Subcutaneous adipose tissue (tissue), 4 donors: ENCODE results near the gene PTPRH. TPM values are rescaled to one million over a fixed set of nuclear protein-coding genes. Genes with fewer than 3 reads are reported as not detected.

Source experiments
- total RNA-seq, 4 donors: library from RNA; depleted of rRNA; stranded (reverse); fragments of >200 nt; gene quantifications; one replicate each; pipeline ENCODE4 v1.1.0, GENCODE V29; 2016
- TF ChIP-seq, protein P1 (sequence below): fragments of 450-650 bp; IDR thresholded peaks from one replicate; pipeline ENCODE4 v1.5.1; 2016; ENCODE audit warnings: low read depth, mild to moderate bottlenecking, control low read depth, antibody characterized with exemption, moderate library complexity

PTPRH gene
- total RNA-seq, 4 donors from 2014 or later = 0.19 to 2.9 (median 1.3) TPM

DNA sequence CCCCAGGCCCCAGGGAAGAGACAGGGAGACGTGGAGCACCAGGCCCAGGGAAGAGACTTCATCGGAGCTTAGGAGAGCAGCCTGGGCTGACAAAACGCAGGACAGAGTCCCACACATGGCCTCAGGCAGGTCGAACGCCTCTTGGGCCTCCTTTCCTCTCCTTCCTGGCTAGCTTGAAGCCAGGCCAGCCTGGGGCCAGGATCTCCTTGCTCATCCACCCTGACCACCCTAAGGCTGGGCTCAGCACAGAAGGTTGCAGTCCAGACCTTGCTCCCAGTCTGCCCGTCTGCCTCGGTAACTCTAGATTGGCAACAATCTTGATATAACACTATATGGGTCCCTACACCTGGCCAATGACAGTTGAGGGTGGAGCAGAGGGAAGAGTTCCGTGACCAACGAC, 39.4 kb upstream of the PTPRH start:
- TF ChIP-seq, protein P1, sequence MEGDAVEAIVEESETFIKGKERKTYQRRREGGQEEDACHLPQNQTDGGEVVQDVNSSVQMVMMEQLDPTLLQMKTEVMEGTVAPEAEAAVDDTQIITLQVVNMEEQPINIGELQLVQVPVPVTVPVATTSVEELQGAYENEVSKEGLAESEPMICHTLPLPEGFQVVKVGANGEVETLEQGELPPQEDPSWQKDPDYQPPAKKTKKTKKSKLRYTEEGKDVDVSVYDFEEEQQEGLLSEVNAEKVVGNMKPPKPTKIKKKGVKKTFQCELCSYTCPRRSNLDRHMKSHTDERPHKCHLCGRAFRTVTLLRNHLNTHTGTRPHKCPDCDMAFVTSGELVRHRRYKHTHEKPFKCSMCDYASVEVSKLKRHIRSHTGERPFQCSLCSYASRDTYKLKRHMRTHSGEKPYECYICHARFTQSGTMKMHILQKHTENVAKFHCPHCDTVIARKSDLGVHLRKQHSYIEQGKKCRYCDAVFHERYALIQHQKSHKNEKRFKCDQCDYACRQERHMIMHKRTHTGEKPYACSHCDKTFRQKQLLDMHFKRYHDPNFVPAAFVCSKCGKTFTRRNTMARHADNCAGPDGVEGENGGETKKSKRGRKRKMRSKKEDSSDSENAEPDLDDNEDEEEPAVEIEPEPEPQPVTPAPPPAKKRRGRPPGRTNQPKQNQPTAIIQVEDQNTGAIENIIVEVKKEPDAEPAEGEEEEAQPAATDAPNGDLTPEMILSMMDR = no peak

DNA sequence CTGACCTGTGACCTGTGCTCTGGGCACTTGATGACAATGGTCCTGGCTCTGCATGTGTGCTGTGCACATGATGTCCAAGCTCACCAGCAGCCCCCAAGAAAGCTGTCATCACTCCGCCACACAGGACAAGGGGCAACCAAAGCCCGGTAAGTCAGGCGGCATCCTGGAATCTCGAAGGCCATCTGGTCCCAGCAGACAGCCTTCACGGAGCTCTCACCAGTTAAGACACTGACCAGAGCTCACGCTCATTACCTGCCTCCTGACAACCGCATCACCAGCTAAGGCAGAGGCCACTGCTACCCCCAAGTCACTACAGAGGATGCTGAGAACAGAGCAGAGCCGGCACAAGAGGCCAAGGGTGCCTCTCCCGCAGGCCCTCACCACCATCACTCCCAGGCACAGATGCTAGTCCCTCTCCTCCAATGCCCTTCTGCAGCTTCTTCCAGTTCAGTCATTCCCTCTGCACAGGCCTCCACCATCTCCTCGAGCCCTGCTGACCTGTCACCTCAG, 38.9 kb upstream of the PTPRH start:
- TF ChIP-seq, protein P1 = no peak

DNA sequence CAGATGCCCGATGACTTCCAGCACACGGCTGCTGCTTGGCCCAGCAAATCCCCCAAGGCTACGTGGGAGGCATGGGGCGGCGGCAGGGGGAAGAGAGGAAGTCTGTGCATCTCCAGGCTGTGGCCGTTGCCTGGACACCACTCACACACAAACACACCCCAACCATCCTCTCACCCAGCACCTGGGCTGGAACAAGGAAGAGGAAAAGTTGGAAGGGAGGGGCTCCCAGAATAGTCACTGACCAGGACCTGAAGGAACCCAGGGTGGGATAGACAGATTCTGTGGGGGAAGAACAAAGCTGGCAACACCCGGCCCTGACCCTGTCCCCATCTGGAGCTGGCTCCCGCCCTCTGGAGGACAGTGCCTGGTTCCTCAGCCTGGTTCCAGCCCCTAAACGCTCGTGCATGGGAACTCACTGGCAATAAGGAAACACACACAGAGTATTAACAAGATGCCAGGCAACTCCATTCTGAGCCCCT, 38.4 kb upstream of the PTPRH start:
- TF ChIP-seq, protein P1 = no peak

DNA sequence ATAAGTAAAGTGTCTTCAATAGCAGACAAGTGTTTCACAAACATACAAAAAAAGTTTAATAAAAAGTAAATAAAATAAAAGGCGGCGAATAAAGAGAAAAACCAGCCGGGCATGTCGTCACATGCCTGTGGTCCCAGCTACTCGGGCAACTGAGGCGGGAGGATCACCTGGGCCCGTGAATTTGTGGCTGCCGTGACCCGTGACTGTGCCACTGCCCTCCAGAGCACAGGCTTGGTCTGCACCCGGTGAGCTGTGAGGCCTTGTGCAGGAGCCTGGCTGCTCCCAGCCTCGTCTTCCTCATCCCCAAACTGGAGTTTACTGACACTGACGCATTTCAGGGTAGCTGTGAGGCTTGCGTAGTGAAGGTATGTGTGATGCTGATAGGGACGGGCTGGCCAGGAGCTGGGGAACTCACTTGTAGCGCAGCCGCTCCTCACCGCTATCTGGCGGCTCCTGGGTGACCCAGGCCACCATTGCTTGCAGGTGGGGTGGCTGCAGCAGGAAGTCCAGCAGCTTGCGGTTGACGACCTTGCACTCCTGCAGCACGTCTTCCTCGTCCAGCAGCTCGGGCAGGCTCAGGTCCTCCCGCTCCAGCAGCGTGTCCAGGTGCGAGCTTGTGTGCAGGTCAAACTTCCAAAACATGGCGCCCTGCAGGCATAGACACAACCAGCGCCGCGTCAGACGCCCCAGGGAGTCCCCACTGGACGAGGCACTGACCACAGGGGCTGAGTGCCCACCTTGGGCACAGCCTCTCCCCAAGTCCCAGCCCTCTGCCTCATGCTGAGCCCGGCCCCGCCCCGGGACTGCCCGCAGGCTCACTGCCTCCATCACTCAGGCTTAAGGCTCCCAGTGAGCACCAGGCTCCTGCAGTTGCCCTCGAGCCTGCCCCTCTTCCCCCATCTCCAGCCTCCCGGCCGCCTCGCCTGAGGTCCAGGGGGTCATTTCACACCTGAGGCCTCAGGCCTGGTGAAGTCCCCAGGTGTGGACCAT, 37.5 kb upstream of the PTPRH start:
- TF ChIP-seq, protein P1 = no peak

DNA sequence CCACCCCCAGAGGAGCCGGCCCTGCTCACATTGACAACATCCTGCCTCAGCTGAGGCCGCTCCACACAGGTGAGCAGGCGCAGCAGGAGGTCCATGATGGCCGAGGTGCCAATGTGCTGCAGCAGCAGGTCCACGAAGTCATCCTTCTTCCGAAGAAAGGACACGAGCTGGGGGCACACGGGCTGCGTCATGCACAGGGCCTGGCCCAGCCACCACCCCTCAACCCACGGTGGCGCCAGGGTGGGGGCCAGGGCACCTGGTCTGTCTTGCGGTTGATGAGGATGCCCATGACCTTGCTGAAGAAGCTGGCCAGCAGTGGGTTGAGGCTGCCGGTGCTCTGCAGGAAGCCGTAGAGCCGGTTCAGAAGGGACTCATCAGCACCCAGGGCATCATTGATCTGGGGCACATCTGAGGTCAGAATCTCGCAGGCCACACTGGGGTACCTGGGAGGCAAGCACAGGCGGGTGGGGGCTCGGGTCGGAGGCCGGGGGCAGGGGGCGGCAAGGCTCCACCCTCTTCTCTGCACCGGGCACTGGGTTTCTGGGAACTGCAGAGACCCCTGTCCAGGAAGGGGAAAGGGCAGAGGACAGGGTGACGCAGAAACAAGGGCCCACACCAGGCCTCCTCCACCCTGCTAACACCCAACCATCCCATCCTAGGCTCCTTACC, 36.1 kb upstream of the PTPRH start:
- TF ChIP-seq, protein P1 = no peak

DNA sequence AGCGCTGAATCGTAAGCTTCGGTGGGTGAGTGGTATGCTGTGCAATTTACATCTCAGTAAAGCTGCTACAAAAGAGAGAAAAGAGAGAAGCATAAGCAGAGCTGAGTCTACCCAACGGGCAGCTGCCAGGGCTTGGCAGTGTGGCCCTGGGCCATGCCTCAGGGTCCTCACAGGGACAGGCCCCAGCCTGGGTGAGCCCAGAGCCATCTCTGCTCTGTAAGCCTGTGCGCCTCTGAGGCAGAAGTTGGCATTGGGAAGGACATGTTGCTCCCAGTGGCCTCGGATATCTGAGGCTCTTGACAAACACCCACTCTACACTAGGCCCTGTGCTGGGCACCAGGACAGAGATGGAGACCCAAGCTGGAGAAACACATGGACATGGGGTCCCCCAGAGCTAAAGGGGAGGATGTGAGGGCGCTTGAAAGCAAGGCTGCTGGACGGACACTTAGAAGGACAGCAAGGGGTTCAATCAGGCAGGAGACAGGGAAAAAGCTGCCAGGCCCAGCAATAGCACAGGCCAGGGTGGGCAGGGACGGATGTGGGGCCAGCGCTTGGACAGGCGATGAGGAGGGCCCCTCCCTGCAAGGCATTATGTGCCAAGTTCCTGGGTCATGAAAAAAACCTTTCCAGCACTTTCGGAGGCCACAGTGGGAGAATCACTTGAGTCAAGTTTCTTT, 34.8 kb upstream of the PTPRH start:
- TF ChIP-seq, protein P1 = no peak
